Esophagus squamous epithelium (tissue), 5 donors: ENCODE measurements around the gene VIPR1. TPM values are rescaled to one million over a fixed set of nuclear protein-coding genes. Genes with fewer than 3 reads are reported as not detected.

Experiments
- DNase-seq: peaks from one replicate; lab custom pipeline; 2025; lab: John Stamatoyannopoulos, UW
- H3K27ac ChIP-seq, 4 donors: fragments of 200-600 bp; sonication (generic); one replicate each; pipeline ENCODE4 v1.5.1; 2016 to 2019; ENCODE audit warnings: mild to moderate bottlenecking in 1 of 4
- H3K27me3 ChIP-seq, 4 donors: fragments of 200-600 bp; sonication (generic); 1 replicate in 3 of 4; 2 replicates in 1 of 4; pipeline versions ENCODE4 v1.5.1 to v1.6.0; 2017 to 2021; ENCODE audit warnings: antibody characterized with exemption in 1 of 4
- H3K36me3 ChIP-seq, 3 donors: fragments of 200-600 bp; sonication (generic); one replicate each; pipeline ENCODE4 v1.5.1; 2016 to 2019
- H3K4me1 ChIP-seq, 3 donors: fragments of 200-600 bp; sonication (generic); one replicate each; pipeline ENCODE4 v1.5.1; 2017 to 2019
- H3K4me3 ChIP-seq, 4 donors: fragments of 200-600 bp; sonication (generic); 1 replicate in 3 of 4; 2 replicates in 1 of 4; pipeline ENCODE4 v1.5.1; 2016 to 2019; ENCODE audit warnings: mild to moderate bottlenecking in 2 of 4, moderate library complexity in 1 of 4
- H3K9me3 ChIP-seq, 3 donors: fragments of 200-600 bp; sonication (generic); one replicate each; pipeline ENCODE4 v1.5.1; 2016 to 2019
- POLR2A ChIP-seq, 4 donors: fragments of 450-650 bp; IDR thresholded peaks; one replicate each; pipeline ENCODE4 v1.6.1; 2017; ENCODE audit warnings: antibody characterized with exemption in 4 of 4, mild to moderate bottlenecking in 4 of 4, moderate library complexity in 3 of 4
- WGBS, 2 donors: methylation state at CpG; one replicate each; pipeline ENCODE4 v1.1.5; 2018; 5-methylcytosine and 5-hydroxymethylcytosine counted together
- intact Hi-C: fragments of 100-400 bp; cut with DNase I; formaldehyde crosslinking; loops from one replicate; pipeline ENCODE4 v1.15.0; 2022
- total RNA-seq, 4 donors: library from RNA; depleted of rRNA; stranded (reverse); fragments of >200 nt; gene quantifications; one replicate each; pipeline ENCODE4 v1.1.0, GENCODE V29; 2016
- TF ChIP-seq, protein P1 (sequence below), 6 experiments: fragments of 450-650 bp in 4 of 6; fragments of 200-600 bp in 2 of 6; sonication (generic) in 2 of 6; IDR thresholded peaks; one replicate each; pipeline ENCODE4 v1.5.1; 2016 to 2019; ENCODE audit warnings: antibody characterized with exemption in 6 of 6, mild to moderate bottlenecking in 4 of 6, moderate library complexity in 4 of 6
- donor health status: DM: yes; HTN: yes; CAD: no.

VIPR1 gene
- total RNA-seq, 4 donors from 2014 or later = 3.6 to 15.4 (median 8.6) TPM

- no peak overlapping the region for H3K27ac ChIP-seq
- H3K27me3 ChIP-seq = peaks cover 0 to 14% (median 0%) of the 10 kb centered on the region in 4 donors
Observed at GRCh38 chr3:42488687-42489086, 13.8 kb upstream of the VIPR1 start.

GRCh38 chr3:42489116-42489936 lies 13.1 kb upstream of the VIPR1 start:
- TF ChIP-seq POLR2A (IDR thresholded peaks at IDR 0.05) = no peak
- TF ChIP-seq, protein P1, sequence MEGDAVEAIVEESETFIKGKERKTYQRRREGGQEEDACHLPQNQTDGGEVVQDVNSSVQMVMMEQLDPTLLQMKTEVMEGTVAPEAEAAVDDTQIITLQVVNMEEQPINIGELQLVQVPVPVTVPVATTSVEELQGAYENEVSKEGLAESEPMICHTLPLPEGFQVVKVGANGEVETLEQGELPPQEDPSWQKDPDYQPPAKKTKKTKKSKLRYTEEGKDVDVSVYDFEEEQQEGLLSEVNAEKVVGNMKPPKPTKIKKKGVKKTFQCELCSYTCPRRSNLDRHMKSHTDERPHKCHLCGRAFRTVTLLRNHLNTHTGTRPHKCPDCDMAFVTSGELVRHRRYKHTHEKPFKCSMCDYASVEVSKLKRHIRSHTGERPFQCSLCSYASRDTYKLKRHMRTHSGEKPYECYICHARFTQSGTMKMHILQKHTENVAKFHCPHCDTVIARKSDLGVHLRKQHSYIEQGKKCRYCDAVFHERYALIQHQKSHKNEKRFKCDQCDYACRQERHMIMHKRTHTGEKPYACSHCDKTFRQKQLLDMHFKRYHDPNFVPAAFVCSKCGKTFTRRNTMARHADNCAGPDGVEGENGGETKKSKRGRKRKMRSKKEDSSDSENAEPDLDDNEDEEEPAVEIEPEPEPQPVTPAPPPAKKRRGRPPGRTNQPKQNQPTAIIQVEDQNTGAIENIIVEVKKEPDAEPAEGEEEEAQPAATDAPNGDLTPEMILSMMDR (IDR thresholded peaks at IDR 0.05) = no peak
- 92 to 96% methylated on average over 7 to 9 of the region's 10 CpGs for WGBS, 2 donors
- Histone ChIP-seq H3K27me3 (peaks cover 0 to 12% (median 0%) of the 10 kb centered on the region in 4 donors), H3K27ac (peak overlapping the region in 2 of 4 donors; percentile 6 to 12), H3K9me3 (no peaks in the 10 kb centered on the region), H3K4me1 (peaks cover 0 to 20% (median 7%) of the 10 kb centered on the region in 3 donors), H3K4me3 (no peak overlapping the region), H3K36me3 (no peaks in the 10 kb centered on the region)
- no peak for DNase-seq
- intact Hi-C loops = no loop called here

More at GRCh38 chr3:42488687-42489086, 13.8 kb upstream of the VIPR1 start:
- no peak overlapping the region for H3K4me3 ChIP-seq
- intact Hi-C loops = no loop called here
- DNase-seq = no peak
- H3K4me1 ChIP-seq = peaks cover 0 to 20% (median 7%) of the 10 kb centered on the region in 3 donors
- no peaks in the 10 kb centered on the region for H3K9me3 ChIP-seq
- H3K36me3 ChIP-seq = no peaks in the 10 kb centered on the region
- 87 to 96% methylated on average over 4 of the region's 4 CpGs for WGBS, 2 donors
- no peak for TF ChIP-seq POLR2A (IDR thresholded peaks at IDR 0.05)
- TF ChIP-seq, protein P1 (IDR thresholded peaks at IDR 0.05) = no peak

GRCh38 chr3:42489937-42490227 lies 12.6 kb upstream of the VIPR1 start:
- Histone ChIP-seq H3K9me3 (no peaks in the 10 kb centered on the region), H3K4me3 (no peak overlapping the region), H3K27me3 (peaks cover 0 to 12% (median 0%) of the 10 kb centered on the region in 4 donors), H3K4me1 (peaks cover 0 to 20% (median 7%) of the 10 kb centered on the region in 3 donors), H3K27ac (peak overlapping the region in 2 of 4 donors; percentile 6 to 12), H3K36me3 (no peaks in the 10 kb centered on the region)
- DNase-seq = no peak
- no peak for TF ChIP-seq POLR2A (IDR thresholded peaks at IDR 0.05)
- TF ChIP-seq, protein P1 (IDR thresholded peaks at IDR 0.05) = no peak
- 90 to 92% methylated on average over 3 of the region's 3 CpGs for WGBS, 2 donors
- intact Hi-C loops = no loop called here

- Histone ChIP-seq H3K27ac (peak overlapping the region in 2 of 4 donors; percentile 6 to 12), H3K27me3 (peaks cover 0 to 12% (median 0%) of the 10 kb centered on the region in 4 donors), H3K4me1 (peaks cover 0 to 20% (median 7%) of the 10 kb centered on the region in 3 donors), H3K36me3 (no peaks in the 10 kb centered on the region), H3K9me3 (no peaks in the 10 kb centered on the region), H3K4me3 (no peak overlapping the region)
- intact Hi-C loops = no loop called here
- DNase-seq = no peak
- WGBS, 2 donors = 36 to 38% methylated on average over 3 to 4 of the region's 5 CpGs
- no peak for TF ChIP-seq POLR2A (IDR thresholded peaks at IDR 0.05)
- TF ChIP-seq, protein P1 (IDR thresholded peaks at IDR 0.05) = no peak
Observed at GRCh38 chr3:42490243-42490642, 12.2 kb upstream of the VIPR1 start.

- no peak overlapping the region for H3K4me3 ChIP-seq
- peaks cover 0 to 20% (median 7%) of the 10 kb centered on the region in 3 donors for H3K4me1 ChIP-seq
- 75 to 78% methylated on average over 3 of the region's 3 CpGs for WGBS, 2 donors
- no peak overlapping the region for H3K27ac ChIP-seq
- no peak for DNase-seq
- H3K9me3 ChIP-seq = no peaks in the 10 kb centered on the region
- TF ChIP-seq POLR2A (IDR thresholded peaks at IDR 0.05) = no peak
- TF ChIP-seq, protein P1 (IDR thresholded peaks at IDR 0.05) = no peak
- no peaks in the 10 kb centered on the region for H3K36me3 ChIP-seq
- intact Hi-C loops = no loop called here
- peaks cover 0 to 1% (median 0%) of the 10 kb centered on the region in 4 donors for H3K27me3 ChIP-seq
Observed at GRCh38 chr3:42491881-42492507, 10.4 kb upstream of the VIPR1 start.
